Measurements from ENCODE around the gene MARK1.

MARK1 gene

DNA sequence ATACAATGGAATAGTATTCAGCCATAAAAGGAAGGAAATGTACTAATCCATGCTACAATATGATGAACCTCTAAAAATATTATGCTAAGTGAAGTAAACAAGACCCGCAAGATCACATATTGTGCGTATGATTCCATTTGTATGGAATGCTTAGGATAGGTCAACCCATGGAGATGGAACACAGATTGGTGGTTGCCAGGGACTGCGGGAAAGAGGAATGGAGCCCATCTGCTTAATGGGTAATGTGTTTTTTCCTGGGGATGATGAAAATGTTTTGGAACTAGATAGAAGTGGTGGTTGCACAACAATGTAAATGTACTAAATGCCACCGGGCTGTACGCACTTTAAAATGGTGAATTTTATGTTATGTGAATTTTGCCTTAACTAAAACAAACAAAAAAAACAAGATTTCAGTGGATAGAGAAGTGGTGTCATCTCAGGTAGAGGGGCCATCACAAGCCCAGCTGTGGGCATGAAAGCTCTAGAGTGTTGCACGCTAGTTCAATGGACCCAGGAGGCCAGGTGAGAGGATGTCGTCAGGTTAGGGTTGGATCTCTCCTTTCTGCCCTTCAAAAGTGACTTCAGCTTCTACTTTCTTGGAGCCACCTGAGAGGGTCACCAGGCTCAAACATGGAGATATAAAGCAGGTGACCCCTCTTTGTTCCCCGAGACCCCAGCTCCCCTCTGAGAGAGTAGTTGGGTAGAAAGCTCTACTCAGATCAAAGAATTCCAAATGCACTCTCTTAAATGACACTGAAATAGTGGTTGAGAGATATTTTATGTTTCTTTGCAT lies 164.7 kb downstream of the MARK1 start:
- no peak for DNase-seq

GRCh38 chr1:220694866-220695382 lies 167.0 kb downstream of the MARK1 start:
- no peak for DNase-seq

- DNase-seq: no peak
Observed at GRCh38 chr1:220695426-220695825, 167.5 kb downstream of the MARK1 start.

DNA sequence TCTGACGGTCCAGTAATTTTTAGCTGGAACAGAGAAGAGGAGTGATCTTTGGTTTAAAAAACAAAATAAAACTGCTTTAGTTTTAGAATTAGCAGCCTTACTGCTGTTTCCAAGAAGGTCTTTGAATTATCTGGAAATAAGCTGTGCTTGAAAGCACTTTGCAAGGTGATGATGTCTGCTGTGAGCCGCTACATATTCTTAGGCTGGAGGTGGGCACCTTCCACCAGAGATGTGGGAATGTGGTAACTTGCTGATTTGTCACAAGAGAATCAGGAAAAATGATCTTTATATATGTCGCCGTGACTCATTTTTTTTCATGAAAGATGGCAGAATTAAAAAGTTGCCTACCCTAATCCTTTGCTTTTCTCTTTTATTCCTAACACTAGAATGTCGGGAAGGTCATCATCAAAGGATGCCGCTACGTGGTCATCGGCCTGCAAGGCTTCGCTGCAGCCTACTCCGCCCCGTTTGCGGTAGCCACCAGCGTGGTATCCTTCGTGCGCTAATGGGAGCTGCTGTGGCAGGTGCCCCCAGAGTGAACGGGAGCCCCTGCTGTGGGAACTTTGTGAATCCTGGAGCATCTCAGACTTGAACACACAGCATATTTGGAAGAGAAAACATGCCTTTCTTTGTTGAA lies 168.4 kb downstream of the MARK1 start:
- DNase-seq: no peak

DNA sequence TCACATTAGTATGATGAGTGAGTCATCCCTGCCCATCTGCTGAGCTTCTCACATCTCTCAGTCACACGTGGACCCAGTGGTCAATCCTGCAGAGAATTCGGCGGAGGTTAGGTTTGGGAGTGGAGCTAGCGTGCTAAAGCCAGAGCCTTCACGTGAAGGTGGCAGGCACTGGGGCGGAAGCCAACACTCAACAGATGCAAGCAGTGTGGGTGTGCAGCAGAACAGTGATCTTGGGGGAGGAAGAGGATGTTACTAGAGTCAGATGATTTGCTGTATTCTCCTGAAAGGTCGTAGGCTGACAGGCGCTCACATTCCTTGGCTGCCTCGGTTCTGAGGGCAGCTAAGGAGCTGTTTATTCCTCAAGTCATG lies 168.9 kb downstream of the MARK1 start:
- DNase-seq: no peak

GRCh38 chr1:220697326-220697725 lies 169.4 kb downstream of the MARK1 start:
- DNase-seq: no peak

DNA sequence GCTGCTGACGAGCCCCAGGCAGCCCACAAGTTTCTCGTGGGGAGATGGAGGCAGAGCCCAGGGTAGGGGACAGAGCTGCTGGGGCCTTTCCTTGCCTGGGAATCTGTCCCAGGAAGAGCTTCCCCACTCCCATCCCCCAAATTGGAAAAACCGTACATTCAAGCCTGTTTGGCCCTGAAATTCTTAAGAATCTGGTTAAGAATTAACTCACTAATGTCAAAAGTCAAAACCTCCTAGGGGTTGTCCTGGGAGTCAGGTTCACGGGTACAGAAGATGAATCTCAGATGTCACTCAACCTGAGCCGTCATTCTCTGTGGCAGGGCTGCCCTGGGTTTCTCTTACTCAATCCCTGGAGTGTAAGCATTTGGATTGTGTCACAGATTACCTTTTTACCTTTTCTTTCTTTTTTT lies 170.7 kb downstream of the MARK1 start:
- no peak for DNase-seq

- no peak for DNase-seq
Observed at GRCh38 chr1:220699044-220699443, 171.1 kb downstream of the MARK1 start.

DNA sequence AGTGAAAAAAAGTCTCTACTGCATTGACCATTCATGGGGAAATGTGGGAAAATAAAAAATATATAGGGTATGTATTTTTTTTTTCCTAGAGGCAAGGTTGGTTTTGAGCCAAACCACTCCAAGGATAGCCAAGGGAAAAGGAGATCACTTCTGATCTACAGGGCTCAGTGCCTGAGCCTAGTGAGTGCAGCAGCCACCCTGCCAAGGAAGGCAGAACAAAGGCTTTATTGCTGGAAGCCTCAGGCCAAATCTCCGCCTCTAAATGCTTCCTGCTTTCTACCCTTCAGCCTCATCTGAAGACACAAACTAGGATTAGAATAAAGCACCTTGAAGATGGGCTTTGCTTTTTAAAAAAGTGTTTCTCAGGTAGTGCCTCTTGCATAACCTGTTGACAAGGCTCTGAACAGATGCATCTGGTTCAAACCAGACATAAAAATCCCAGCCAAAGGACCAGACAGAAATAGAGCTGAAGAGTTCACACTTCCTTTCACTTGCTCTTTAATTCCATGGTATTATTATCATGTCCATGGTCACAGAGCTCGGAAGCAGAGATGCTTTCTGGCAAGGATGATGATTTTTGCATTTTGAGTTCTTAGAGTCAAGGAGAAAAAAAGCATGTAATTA lies 172.7 kb downstream of the MARK1 start:
- no peak for DNase-seq

- DNase-seq: no peak
Observed at GRCh38 chr1:220701974-220702373, 174.0 kb downstream of the MARK1 start.

DNA sequence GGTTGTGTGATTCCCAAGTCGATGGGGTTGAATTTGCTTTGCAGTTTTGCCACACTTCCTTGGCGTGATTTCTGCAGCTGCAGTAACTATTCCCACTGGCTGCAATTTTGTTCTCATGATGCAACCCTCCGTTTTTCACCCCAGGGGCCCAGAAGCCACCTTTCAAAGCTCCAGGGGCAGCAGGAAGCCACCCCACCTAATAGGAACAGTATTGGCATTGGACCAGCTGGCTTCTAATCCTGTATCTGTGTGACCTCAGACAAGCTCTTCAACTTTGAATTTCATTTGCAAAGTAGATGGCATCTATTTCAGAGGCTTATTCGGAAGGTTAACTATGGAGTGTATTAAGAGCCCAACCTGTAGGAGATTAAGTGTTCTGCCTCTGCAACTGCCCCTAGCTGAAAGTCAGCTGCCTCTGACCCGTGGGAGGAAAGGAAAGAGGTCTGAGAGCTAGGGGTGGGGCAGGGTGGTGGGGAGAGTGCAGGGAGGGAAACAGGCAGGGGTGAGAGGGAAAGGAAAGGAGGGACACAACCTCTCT lies 174.9 kb downstream of the MARK1 start:
- no peak for DNase-seq

DNA sequence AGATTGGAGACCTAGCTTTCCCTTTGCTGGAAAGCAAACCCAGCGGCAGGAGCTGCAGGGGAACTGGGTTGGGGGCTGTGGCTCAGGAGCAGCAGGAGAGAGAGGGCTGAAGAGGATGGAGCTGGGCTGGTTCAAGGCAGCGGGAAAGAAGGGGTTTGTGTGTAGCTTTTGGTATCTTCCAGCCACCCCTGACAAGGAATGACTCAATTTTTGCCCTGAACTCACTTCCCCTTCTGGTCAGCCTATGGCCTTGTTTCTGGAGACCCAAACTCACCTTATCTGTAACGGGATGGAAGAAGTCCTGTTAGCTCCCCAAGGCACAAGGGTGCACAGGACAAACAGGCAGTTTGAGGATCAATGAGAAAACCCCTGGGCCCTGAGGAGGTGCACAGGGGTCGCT lies 175.4 kb downstream of the MARK1 start:
- DNase-seq: no peak

DNA sequence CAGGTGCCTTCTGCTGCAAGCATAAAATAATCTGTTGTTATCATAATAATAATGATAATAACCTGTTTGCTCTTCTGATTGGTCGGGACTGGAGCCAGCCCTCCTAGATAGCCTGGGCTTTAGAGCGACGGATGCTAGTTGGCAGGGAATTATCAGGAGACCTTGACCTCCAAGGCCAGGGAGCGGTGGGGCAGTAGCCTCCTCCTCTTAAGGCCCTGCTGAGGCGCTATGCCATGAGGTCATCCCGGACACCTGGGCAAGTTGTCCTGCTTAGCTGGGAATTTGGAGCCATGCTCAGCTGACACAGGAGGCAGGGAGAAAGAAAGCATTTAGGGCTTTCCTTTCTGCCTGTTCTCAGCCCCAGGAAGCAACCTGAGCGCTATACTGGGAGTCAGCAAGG lies 177.8 kb downstream of the MARK1 start:
- no peak for DNase-seq

DNA sequence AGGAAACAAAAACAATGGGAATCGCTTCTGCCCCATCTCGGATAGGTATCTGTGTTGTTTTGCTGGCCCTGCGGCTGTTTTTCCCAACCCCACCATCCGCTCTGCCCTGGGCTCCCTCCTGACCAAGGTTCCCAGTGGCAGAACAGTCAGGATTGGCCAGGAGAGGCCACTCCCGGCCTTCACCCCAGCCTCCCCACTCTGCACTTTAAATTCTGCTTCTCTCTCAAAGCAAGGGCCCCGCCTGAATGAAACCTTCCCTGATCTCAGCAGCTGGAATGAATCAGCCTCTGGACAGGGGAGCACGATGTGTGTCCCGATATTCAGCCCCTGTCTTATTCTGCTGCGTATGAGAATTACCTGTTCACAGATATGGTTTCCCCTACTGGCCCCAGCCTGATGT lies 178.5 kb downstream of the MARK1 start:
- no peak for DNase-seq

- no peak for DNase-seq
Observed at GRCh38 chr1:220707160-220707559, 179.2 kb downstream of the MARK1 start.

DNA sequence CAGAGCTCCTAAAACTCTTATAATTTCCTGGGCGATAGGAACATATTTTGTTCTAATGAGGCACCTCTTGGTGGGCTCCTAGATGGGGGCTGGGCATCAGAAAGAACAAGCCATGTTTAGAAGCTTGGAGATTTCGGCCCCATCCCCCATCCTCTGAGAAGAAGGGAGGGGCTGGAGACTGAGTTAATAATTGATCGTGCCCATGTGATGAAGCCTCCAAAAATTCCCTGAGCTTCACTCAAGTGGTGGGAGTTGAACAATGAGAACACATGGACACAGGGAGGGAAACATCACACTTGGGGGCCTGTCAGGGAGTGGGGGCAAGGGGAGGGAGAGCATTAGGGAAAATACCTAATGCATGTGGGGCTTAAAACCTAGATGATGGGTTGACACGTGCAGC lies 180.3 kb downstream of the MARK1 start:
- no peak for DNase-seq

GRCh38 chr1:220708936-220709801 lies 181.2 kb downstream of the MARK1 start:
- no peak for DNase-seq

GRCh38 chr1:220710333-220710732 lies 182.4 kb downstream of the MARK1 start:
- no peak for DNase-seq

GRCh38 chr1:220711056-220711809 lies 183.3 kb downstream of the MARK1 start:
- DNase-seq: no peak

All from stimulated activated CD4-positive, alpha-beta T cell treated with anti-CD3 and anti-CD28 coated beads, Interleukin-1b, Interleukin-23, amount 100 ng/mL, for 48 hours (primary cell).